Hypothalamus (tissue), 51 donors: ENCODE measurements around the gene STX2.

Source experiments
- DNase-seq, 51 donors: peaks; one replicate each; lab custom pipeline; 2025; lab: John Stamatoyannopoulos, UW

The STX2 gene

DNA sequence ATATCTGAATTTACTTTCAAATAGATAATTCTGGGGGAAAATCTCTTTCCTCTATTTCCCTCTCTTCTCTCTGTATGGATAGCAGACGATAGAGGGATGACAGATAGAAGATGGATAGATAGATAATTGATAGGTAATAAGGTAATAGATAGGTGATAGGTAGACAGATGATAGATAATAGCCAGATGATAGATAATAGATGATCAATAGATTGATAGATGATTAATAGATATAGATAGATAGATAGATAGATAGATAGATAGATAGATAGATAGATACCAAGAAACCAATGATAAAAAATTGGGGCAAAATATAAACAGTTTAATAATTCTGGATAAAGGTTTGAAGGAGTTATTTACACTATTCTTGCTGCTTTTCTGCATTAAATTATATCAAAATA lies 96.3 kb downstream of the STX2 start:
- no peak for DNase-seq

DNA sequence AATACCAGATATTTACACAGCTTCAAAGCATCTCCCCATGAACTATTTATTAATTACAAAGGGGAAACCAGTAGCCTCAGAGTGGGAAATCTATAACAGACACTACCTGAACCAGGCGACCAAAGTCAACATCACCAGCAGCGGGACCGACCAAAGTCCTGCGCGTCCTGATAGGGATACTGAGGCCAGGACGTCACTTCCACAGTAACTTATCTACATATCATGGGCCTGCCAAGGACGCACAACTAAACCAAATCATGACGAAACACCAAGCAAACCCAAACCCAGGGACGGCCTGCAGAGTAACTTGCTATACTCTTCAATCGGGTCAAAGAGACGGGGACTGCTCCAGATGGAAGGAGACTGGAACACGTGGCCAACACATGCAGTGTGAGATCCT lies 96.9 kb downstream of the STX2 start:
- DNase-seq: no peak
